Left colon (tissue), 2 donors: ENCODE measurements around the gene ERBB2. TPM values are rescaled to one million over a fixed set of nuclear protein-coding genes. Genes with fewer than 3 reads are reported as not detected.
A peak's percentile ranks its signal among the peaks of the same experiment; 100 is the strongest.

Experiments
- ATAC-seq: fragments of 200-7000 bp; cut with Tn5 transposase; one replicate; pipeline ENCODE4 v1.9.1; 2020; ENCODE audit warnings: mild to moderate bottlenecking, moderate library complexity
- DNase-seq, 2 donors: peaks; one replicate each; pipeline ENCODE4 v3.0.0-alpha.2; 2020
- intact Hi-C, 2 donors: fragments of 100-400 bp; cut with DNase I in 1 of 2; cut with micrococcal nuclease in 1 of 2; formaldehyde crosslinking; loops; one replicate each; pipeline versions ENCODE4 v1.11.2 to v1.14.0; 2022; cut with DNase I, micrococcal nuclease
- microRNA-seq, 2 donors: library from miRNA; unstranded; fragments of <30 nt; microRNA quantifications; one replicate each; pipeline versions ENCODE4 v1.1.0 to v1.2.0, GENCODE V29; 2020
- total RNA-seq, 2 donors: library from RNA; stranded (reverse); fragmentation: NEBNext Ultra II Directional; extraction: Animal tissue kit (Norgen Biotek cat#: 25700); gene quantifications; one replicate each; pipeline ENCODE4 v1.2.1, GENCODE V29; 2021
- donor health status: DM: no; HTN: no; CAD: no.
- donor health status: DM: yes; HTN: yes; CAD: no.

The ERBB2 gene
- total RNA-seq, 2 donors from 2014 or later = 178 to 179 TPM

GRCh38 chr17:39765766-39766165 lies 65.9 kb downstream of the ERBB2 start:
- intact Hi-C loops = no loop called here
- no peak for DNase-seq
- ATAC-seq = no peak

- intact Hi-C loops = no loop called here
- no peak for ATAC-seq
Observed at GRCh38 chr17:39767147-39767546, 67.3 kb downstream of the ERBB2 start.

DNA sequence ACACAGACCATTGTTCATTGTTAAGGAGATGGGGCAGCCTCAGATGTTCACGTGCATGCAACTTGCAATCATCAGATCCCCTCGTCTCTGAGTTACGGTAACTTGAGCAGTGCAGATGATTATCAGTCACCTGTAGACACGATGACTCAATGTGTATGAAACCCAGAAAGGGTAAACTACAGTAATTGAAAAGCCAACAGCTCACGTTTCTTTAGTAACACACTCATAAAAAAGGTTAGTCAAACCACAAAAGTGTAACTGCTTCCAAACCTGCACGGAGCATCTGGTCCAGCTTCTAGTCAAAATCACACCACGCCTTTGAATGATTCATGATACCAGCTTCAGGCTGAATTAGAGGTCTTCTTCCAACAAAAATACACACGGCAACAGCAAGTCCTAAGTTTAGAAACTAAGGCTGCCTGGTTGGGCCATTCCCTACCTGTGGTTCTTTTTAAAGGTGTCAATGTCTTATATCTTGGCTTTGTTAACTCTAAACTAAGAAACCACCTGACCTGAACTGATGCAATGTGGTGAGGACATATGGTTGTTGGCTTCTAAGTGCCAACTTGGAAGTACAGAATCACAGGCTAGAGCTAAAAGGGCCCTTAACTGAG lies 70.2 kb downstream of the ERBB2 start:
- ATAC-seq = peak; percentile 34
- DNase-seq = no peak
- intact Hi-C loops = no loop called here

More at GRCh38 chr17:39767147-39767546, 67.3 kb downstream of the ERBB2 start:
- DNase-seq = no peak

DNA sequence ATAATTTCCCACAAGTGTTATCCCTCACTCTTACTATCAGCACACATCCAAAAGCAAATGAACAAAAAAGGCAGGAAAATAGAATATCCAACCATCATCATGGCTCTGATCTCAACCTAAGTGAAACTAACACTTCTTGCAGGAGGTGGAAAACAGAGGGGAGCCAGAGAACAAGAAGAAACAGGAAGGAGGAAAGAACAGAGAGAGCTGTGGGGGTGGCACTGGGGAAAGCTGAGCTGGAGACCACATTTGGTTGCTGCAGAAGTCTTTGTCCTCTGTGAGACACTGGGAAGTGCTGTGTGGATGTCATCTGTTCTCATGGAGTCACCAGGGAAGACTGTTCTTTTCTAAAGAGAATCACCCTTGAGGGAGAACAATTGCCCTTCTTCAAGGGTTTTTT lies 72.6 kb downstream of the ERBB2 start:
- DNase-seq (no peak), ATAC-seq (no peak)
- intact Hi-C loops = no loop called here

DNA sequence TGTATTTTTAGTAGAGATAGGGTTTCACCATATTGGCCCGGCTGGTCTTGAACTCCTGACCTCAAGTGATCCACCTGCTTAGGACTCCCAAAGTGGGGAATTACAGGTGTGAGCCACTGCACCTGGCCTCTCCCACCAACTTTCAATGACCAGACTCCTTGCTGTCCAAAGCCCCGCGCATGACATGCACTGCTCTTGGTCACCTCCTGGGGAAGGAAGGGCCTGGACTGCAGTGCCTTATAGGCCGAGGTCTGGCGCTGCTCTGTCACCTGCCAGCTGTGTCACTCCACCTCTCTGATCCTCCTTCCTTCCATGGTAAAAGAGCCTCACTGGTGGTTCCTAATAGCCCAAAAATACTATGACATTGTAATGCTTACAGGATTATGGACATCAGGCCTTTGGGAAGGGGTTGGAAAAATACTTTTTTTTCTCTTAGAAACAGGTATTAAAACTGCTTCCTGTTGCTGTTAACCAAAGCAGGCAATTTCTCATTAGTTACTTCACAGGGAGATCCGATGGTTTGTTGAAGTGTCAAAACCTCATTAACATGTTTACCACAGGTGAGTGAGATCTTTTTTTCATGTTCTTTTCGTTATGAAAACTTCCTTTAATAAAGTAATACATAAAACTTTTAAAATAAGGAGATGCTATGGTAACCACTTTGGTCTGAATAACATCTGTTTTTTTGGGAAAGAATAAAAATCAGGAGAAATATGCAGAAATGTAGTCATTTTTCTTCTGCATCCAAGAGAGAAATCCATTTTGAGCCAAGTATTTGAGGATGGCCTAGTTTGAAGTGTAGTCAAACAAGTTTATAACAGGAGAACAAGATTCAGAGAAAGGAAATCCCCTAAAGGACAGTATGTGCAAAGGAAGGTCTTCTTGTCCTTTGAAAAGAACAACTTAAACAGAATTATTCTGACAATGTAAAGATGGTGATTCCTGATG lies 73.4 kb downstream of the ERBB2 start:
- ATAC-seq (no peak), DNase-seq (no peak)
- intact Hi-C loops = no loop called here

GRCh38 chr17:39774047-39774446 lies 74.2 kb downstream of the ERBB2 start:
- intact Hi-C loops = no loop called here
- ATAC-seq = no peak
- no peak for DNase-seq

DNA sequence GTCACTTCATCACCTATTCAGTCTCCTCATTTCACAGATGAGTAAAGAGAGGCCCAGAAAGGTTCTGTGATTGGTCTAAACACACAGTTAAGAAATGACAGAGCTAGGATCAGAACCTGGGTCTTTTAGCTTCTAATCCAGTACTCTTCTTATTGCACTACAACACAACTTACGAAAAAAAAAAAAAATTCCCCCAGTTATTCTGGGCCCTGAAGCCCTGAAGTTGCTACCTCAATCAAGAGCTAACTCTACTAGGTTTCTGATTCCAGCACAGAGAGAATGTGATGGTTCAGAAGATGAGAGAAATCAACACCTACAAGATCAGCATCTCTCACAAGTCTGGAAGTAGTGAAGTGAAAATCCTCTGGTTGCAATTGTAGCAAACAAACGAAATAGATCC lies 75.2 kb downstream of the ERBB2 start:
- no peak for DNase-seq
- no peak for ATAC-seq
- intact Hi-C loops = no loop called here

DNA sequence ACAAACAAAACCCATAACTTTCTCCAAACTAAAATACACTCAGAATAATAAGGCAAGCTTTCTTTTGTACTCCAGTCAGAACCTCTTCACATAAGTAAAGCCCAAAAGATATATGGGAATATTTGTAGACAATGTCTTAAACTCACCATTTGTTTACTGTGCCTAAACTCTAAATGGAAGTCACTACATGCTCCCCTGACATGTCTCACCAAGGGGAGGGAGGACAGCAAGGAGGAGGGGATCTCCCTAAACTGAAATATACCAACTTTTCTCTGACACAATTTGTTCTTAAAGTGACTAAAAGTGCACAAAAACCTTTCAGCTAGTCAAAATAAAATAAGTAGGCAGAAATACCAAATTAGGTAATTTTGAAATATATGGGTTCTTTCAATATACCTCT lies 76.4 kb downstream of the ERBB2 start:
- DNase-seq (no peak), ATAC-seq (no peak)
- intact Hi-C loops = no loop called here

DNA sequence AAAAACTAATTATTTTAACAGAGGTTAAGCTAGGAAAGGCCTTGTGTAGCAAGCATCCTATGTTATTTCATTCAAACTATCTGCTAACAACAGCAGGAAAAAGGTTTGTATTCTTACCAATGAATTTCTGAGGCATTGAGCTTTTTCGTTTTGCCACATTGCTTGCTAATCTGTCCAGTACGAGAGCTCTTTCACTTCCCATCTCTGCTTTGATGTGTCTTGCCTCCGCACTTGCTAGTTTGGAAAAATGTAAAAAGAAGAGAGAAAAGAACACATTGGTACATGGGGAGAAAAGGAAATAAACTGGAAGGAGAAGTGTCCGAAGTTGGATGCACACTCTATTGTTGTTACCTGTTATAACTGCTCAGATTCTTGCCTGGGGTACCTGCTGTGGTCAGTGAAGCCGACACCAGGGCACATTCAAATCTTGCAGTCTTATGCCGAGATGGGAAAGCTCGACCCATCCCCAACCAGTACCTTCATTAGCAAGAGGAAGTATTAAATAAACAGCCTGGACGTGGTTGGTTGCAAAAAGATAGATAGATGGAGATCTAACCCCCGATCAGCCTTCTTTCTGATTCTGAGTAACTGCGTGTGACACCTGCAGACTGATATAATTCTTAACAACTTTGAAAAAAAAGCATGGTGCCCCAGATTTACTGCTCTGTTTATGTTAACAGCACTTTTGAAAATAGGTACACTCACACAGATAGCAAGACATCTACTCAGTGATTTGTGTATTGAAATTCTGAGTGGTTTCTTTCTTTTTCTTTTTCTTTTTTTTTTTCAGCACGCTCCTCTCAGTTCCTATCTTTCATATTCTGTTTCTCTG lies 77.9 kb downstream of the ERBB2 start:
- intact Hi-C loops = no loop called here
- DNase-seq (no peak), ATAC-seq (no peak)

Small RNA genes lying within 50 kb of the gene (microRNA-seq; reads per million reads assigned to microRNA genes)
- gene MIR4728 = 1.4 to 1.6 reads per million in 2 donors

Other genes starting within 250 kb of the ERBB2 start
- gene MED1, start 248.8 kb upstream of the ERBB2 start, total RNA-seq = 10 to 100 TPM; 25.3 to 28.3 TPM
- gene CDK12, start 238.6 kb upstream of the ERBB2 start, total RNA-seq = 10 to 100 TPM; 45.0 to 57.9 TPM
- gene NEUROD2, start 92.1 kb upstream of the ERBB2 start, total RNA-seq = under 1 TPM in 1 of 2 donors, not detected in 1; 0.12 TPM
- 100 to 1,000 TPM; 259 to 404 TPM for gene PPP1R1B, start 73.1 kb upstream of the ERBB2 start, total RNA-seq
- 10 to 100 TPM; 37.2 to 44.3 TPM for gene STARD3, start 62.9 kb upstream of the ERBB2 start, total RNA-seq
- under 1 TPM; 0.43 to 0.50 TPM for gene TCAP, start 34.7 kb upstream of the ERBB2 start, total RNA-seq
- gene PNMT, start 31.6 kb upstream of the ERBB2 start, total RNA-seq = 1 to 10 TPM in 1 of 2 donors, under 1 TPM in 1; 0.73 to 1.0 TPM
- gene PGAP3, start 12.0 kb upstream of the ERBB2 start, total RNA-seq = 10 to 100 TPM; 46.1 to 56.1 TPM
- 10 to 100 TPM; 66.5 to 85.6 TPM for gene MIEN1, start 30.5 kb downstream of the ERBB2 start, total RNA-seq
- gene GRB7, start 37.9 kb downstream of the ERBB2 start, total RNA-seq = 10 to 100 TPM; 18.2 to 27.7 TPM
- 1 to 10 TPM; 1.7 to 4.9 TPM for gene IKZF3, start 164.2 kb downstream of the ERBB2 start, total RNA-seq
- not detected for gene ZPBP2, start 168.1 kb downstream of the ERBB2 start, total RNA-seq
- 100 to 1,000 TPM in 1 of 2 donors, 10 to 100 TPM in 1; 91.4 to 116 TPM for gene GSDMB, start 218.6 kb downstream of the ERBB2 start, total RNA-seq
- gene ORMDL3, start 227.5 kb downstream of the ERBB2 start, total RNA-seq = 10 to 100 TPM; 63.4 to 68.8 TPM
- not detected for gene LRRC3C, start 227.7 kb downstream of the ERBB2 start, total RNA-seq